ES-I3 (cell line): ENCODE results near the gene CDADC1.
"Not testable (repeated sequence)": the region's sequence is repeated elsewhere in the genome, so short reads cannot be mapped to it uniquely, and the experiment has no call there.

Source experiments
- H3K36me3 ChIP-seq: 2 replicates; pipeline ENCODE4 v1.6.1; 2013; ENCODE audit warnings: mild to moderate bottlenecking, low read length, control low read depth, moderate library complexity; ENCODE audit not compliant: insufficient read depth
- H3K4me1 ChIP-seq: 2 replicates; pipeline ENCODE4 v1.6.1; 2013; ENCODE audit warnings: mild to moderate bottlenecking, control low read depth, low read length; ENCODE audit not compliant: insufficient read depth
- H3K9ac ChIP-seq: 2 replicates; pipeline ENCODE4 v1.6.1; 2013; ENCODE audit warnings: low read depth, mild to moderate bottlenecking, low read length, moderate library complexity
- H3K9me3 ChIP-seq: 2 replicates; pipeline ENCODE4 v1.6.1; 2013; ENCODE audit warnings: mild to moderate bottlenecking, low read length, moderate library complexity; ENCODE audit not compliant: control insufficient read depth, insufficient read depth

CDADC1 gene

DNA sequence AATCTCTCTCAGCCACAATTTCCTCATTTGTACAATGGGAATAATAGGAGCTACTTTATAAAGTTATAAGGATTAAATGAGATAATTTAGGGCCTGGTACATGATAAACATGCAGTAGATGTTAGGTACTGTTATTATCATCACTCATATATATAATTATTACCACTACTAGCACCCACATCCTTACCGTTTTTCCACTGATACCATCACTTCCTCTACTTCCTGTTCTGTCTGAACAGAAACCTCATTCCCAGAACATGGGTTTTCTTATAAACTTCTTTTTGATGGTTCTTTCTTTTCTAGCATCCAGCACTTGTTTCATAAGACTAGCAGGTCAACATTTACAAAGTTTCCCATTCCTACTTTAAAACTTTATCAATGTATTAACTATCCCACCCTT lies 6.3 kb downstream of the CDADC1 start:
- Histone ChIP-seq H3K4me1 (no peaks in the 10 kb centered on the region), H3K9me3 (no peaks in the 10 kb centered on the region), H3K36me3 (no peaks in the 10 kb centered on the region; the same call in 1 of the 2 replicates), H3K9ac (no peak overlapping the region)

DNA sequence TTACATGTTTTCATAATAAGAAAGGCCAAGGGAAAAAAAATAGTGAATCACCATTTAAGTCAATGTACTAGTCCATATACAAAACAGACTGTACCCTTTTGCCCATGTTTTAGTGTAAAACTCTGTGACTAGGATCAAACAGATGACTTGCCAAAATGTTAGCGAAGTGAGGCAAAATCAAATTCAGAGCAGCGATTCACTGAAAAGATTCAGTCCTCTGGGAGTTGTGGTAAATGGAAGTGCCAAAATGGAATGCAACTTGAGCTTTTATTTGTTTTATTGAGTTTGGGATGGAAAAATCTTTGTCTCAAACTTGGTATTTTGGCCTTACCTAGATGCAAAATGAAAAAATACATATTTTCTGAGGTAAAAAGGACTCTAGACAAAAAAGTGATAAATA lies 9.1 kb downstream of the CDADC1 start:
- no peaks in the 10 kb centered on the region for H3K4me1 ChIP-seq
- H3K36me3 ChIP-seq: no peaks in the 10 kb centered on the region
- H3K9ac ChIP-seq: no peak overlapping the region
- no peaks in the 10 kb centered on the region for H3K9me3 ChIP-seq

GRCh38 chr13:49258089-49258796 lies 10.5 kb downstream of the CDADC1 start:
- no peak overlapping the region for H3K9ac ChIP-seq
- H3K36me3 ChIP-seq: no peaks in the 10 kb centered on the region
- no peaks in the 10 kb centered on the region for H3K4me1 ChIP-seq
- no peaks in the 10 kb centered on the region for H3K9me3 ChIP-seq

DNA sequence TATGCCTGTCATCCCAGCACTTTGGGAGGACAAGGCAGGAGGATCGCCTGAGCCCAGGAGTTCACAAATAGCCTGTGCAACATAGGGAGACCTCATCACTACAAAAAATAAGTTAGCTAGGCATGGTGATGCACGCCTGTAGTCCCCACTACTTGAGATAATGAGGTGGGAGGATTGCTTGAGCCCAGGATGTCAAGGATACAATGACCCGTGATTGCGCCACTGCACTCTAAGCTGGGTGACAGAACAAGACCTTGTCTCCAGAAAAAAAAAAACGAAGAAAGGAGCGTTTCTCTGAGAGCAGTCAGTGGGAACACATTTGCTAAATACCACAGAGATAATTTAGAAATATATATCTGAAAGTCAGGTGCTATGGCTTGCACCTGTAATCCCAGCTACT lies 11.9 kb downstream of the CDADC1 start:
- Histone ChIP-seq H3K4me1 (no peaks in the 10 kb centered on the region), H3K9me3 (no peaks in the 10 kb centered on the region), H3K36me3 (no peaks in the 10 kb centered on the region), H3K9ac (no peak overlapping the region)

DNA sequence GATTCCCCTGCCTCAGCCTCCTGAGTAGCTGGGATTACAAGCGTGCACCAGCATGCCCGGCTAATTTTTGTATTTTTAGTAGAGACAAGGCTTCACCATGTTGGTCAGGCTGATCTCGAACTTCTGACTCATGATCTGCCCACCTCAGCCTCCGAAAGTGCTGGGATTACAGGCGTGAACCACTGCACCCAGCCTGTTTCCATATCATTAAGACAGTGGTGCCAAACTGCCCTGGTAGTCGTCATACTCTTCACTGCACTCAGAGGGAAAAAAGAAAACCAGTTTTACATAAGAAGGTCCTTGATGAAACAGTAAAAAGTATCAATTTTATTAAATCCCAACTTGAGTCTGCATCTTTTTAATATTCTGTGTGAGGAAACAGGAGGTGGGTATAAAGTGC lies 14.9 kb downstream of the CDADC1 start:
- no peaks in the 10 kb centered on the region for H3K9me3 ChIP-seq
- H3K9ac ChIP-seq: no peak overlapping the region
- no peaks in the 10 kb centered on the region for H3K4me1 ChIP-seq
- no peaks in the 10 kb centered on the region for H3K36me3 ChIP-seq

DNA sequence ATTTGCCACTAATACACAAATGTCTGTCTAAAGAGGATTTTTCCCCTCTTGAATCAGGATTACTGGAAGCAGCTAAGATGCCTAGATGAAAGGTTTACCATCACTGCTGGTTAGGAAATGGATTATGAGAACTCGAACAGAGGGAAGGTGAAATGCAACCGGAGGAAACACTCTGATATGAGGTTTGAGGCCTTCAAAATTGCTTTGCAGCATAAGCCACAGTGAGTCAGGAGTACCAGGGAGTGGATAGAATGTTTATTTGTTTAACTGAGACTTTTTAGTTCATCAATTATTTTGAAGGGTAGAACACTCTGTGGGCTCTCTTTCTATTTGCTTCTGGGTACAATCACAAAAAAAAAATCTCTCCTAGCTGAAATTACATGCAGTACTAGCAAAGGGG lies 18.1 kb downstream of the CDADC1 start:
- Histone ChIP-seq H3K36me3 (no peaks in the 10 kb centered on the region), H3K9ac (no peak overlapping the region), H3K9me3 (no peaks in the 10 kb centered on the region), H3K4me1 (no peaks in the 10 kb centered on the region)

- Histone ChIP-seq H3K4me1 (no peaks in the 10 kb centered on the region; the same call in 1 of the 2 replicates), H3K9me3 (no peaks in the 10 kb centered on the region), H3K36me3 (no peaks in the 10 kb centered on the region), H3K9ac (no peak overlapping the region)
Observed at GRCh38 chr13:49271264-49271663, 23.5 kb downstream of the CDADC1 start.

GRCh38 chr13:49272296-49272695 lies 24.6 kb downstream of the CDADC1 start:
- no peaks in the 10 kb centered on the region; the same call in 1 of the 2 replicates for H3K4me1 ChIP-seq
- no peaks in the 10 kb centered on the region for H3K9me3 ChIP-seq
- H3K36me3 ChIP-seq: no peaks in the 10 kb centered on the region
- H3K9ac ChIP-seq: no peak overlapping the region

DNA sequence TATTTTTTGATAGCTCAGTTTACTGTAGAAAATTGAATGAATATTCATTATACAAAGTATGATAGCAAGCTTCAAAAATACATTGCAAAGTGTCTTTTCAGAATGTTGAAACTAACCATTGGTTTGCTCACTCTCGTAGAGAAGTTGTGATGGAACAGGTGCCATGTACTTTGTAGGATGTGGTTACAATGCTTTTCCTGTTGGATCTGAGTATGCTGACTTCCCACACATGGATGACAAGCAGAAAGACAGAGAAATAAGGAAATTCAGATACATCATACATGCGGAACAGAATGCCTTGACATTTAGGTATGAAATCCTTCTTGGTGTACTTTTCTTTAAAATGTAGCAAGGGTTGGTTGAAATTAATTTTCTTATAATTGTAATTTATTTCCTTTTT lies 30.5 kb downstream of the CDADC1 start:
- Histone ChIP-seq H3K9ac (no peak overlapping the region), H3K9me3 (no peaks in the 10 kb centered on the region), H3K4me1 (peaks cover 10% of the 10 kb centered on the region; the same call in 1 of the 2 replicates), H3K36me3 (no peaks in the 10 kb centered on the region)

- Histone ChIP-seq H3K4me1 (peaks cover 10% of the 10 kb centered on the region; the same call in 1 of the 2 replicates), H3K9ac (no peak overlapping the region)
Observed at GRCh38 chr13:49279112-49279511, 31.4 kb downstream of the CDADC1 start.

DNA sequence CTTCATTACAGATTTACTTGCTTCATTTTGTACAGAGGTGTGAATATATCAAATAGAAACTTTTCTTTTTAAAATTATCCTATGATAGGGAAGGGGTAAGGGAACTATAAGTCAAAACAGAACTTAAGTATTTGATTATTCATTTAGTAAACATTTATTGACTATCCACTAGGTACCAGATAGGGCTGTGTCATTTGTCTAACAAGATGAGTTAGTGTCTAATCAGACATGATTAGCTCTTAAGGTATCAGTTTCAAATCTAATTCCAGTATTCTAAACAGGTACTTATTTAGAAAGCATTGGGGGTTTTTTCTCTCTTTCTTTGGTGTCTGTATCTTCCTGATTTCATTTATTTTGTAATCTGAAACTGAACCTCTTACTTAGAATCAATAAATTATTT lies 32.2 kb downstream of the CDADC1 start:
- H3K4me1 ChIP-seq: peaks cover 10% of the 10 kb centered on the region; the same call in 1 of the 2 replicates
- H3K36me3 ChIP-seq: no peaks in the 10 kb centered on the region
- no peak overlapping the region for H3K9ac ChIP-seq
- H3K9me3 ChIP-seq: no peaks in the 10 kb centered on the region

More at GRCh38 chr13:49279112-49279511, 31.4 kb downstream of the CDADC1 start:
- Histone ChIP-seq H3K36me3 (no peaks in the 10 kb centered on the region), H3K9me3 (no peaks in the 10 kb centered on the region)

DNA sequence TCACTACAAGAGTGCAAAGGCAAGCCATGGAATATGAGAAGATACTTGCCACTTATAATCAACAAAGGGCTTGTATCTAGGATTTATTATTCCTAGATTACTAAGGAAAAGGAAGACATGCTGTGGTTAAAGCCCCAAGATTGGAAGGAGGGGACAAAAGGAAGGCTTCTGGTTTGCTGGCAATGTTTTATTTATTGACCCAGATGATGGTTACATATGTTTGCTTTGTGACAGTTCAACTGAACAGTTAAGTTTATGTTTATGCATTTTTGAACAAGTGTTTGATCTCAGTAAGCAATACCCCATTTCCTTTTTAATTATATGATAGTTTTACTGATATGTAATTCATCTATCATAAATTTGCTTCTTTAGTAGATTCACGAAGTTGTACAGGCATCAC lies 40.3 kb downstream of the CDADC1 start:
- Histone ChIP-seq H3K9ac (no peak overlapping the region), H3K36me3 (no peaks in the 10 kb centered on the region), H3K4me1 (no peaks in the 10 kb centered on the region), H3K9me3 (no peaks in the 10 kb centered on the region)

GRCh38 chr13:49288458-49288857 lies 40.7 kb downstream of the CDADC1 start:
- Histone ChIP-seq H3K9me3 (no peaks in the 10 kb centered on the region), H3K4me1 (no peaks in the 10 kb centered on the region), H3K36me3 (no peaks in the 10 kb centered on the region), H3K9ac (no peak overlapping the region)

GRCh38 chr13:49292742-49293486 lies 45.2 kb downstream of the CDADC1 start:
- Histone ChIP-seq H3K4me1 (no peaks in the 10 kb centered on the region), H3K9me3 (no peaks in the 10 kb centered on the region), H3K9ac (no peak overlapping the region), H3K36me3 (no peaks in the 10 kb centered on the region)

- H3K4me1 ChIP-seq, H3K9me3 ChIP-seq, H3K36me3 ChIP-seq, H3K9ac ChIP-seq: not testable (repeated sequence)
Observed at GRCh38 chr13:49294723-49295122, 47.0 kb downstream of the CDADC1 start.
